ENCODE results near the gene SULF2.
A peak's percentile ranks its signal among the peaks of the same experiment; 100 is the strongest.
"Not testable (repeated sequence)": the region's sequence is repeated elsewhere in the genome, so short reads cannot be mapped to it uniquely, and the experiment has no call there.

SULF2 gene

DNA sequence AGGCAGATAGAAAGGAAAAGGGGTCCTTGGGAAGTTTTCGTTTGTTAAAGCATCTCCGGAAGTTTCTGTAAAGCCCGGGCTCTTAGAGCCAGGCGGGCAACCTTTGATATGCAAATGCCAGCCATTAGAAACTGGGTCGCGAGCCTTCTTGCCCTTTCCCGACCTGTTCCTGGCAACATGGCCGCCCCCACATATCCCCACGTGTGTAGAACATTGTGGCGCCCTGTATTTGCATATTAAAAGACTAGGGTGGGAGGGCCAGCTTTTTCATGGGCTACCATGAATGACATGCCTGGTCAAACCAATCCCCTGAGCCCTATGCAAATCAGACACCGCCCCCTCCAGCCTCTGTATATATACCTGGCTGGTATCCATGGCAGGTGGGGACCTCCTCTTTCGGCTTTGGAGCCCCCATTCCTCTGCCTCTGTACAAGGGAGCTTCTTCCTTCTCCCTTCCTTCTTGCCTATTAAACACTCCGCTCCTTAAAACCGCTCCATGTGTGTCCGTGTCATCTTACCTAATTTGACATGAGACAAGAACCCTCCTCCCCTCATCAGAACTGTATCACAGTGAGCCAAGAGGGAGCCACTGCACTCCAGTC is 19.0 kb upstream of the SULF2 start:
- not testable (repeated sequence) for DNase-seq

DNA sequence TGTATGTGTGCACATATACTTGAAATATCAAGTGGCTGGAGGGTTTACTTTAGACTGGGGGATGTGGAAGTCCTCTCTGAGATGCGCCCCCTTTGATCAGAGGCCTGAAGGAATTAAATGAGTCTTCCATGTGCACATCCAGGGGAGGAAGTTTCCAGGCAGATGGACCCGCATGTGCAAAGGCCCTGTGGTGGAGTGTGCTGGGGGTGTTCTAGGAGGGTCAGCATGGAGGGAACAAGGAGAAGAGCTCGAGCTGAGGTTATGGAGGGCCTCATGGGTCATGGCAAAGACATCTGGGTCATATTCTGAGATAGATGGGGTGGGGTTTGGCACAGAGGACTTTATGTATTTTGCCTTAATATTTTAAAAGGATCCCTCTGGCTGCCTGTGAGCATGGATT is 17.7 kb upstream of the SULF2 start:
- DNase-seq, result no peak

DNA sequence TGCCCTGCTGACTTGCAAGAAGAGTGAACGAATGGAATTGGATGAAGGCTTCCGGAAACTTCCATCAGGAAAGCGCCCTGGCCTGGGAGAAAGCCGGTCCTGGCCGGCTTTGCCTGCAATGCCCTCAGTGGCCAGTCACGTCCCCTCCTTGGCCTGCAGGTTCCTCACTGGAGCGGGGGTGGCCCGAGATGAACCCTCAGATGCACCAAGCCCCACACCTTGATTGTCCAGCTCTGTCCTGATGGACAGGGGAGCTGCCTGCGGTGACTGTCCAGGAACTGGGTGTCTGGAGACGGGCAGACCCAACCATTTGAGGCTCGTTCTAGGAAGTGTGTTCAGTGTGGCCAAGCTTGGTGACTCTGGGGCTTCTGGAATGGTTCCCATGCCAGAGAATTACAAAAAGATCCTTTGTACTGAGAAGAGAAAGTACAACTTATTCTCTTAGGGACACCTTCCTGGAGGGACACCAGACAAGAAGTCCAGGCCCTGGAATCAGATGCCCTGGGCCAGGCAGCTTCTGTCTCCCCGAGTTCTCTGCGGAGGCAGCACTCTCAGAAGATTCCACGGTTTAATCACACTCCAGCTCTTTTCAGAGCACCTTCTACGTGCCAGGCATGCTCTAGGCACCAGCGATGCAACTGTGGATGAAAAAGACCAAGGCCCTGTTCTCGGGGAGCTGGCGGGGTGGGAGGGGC is 17.1 kb upstream of the SULF2 start:
- no peak for DNase-seq

DNA sequence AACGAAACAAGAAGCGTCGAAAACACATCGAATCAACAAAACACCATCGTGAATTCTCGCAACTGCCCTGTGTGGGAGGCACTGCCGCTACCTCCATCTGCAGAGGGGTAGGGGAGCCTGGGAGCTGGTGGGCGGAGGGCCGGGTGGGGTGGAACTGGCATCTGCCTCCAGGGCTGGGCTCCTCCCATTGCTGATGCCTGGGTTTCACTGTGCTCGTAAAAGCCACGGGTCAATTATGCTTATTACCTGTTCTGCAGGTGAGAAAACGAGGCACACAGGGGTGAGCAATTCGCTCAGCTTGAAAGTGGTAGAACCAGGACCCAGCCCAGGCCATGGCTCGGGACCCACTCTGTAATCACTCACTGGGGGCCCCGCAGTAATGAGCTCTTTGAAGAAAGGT is 16.5 kb upstream of the SULF2 start:
- no peak for DNase-seq

DNA sequence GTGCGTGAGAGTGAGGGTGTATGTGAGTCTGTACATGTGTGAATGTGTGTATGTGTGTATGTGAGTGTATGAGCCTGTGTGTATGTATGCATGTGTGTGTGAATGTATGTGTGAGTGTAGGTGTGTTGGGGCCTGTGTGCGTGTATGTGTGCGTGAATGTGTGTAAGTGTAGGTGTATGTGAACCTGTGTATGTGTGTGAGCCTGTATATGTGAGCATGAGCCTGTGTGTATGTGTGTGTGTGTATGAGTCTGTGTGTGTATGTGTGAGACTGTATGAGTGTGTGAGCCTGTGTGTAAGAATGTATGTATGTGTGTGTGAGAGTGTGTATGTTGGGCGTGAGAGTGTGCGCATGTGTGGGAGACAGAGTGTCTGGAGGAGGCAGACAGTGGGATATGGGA is 15.8 kb upstream of the SULF2 start:
- DNase-seq, result no peak

DNA sequence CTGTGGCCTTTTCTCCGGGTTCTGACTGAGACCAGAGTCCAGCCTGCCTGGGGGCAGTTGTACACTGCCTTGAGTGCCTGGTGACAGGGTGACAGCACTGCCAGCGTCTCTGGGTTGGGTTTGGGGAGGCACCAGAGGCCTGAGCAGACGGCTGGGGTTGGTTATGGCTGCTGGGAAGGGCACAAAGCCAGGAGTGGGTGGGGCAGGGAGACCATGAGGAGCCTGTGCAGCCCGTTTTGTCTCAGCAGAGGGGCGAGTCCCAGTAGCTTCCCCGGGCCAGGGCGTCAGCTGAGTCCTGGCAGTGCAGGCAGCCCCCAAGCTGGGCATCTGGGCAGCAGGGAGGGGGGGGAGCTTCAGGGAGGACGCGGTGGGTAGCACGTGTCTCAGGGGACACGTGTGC is 15.3 kb upstream of the SULF2 start:
- DNase-seq, result no peak

DNA sequence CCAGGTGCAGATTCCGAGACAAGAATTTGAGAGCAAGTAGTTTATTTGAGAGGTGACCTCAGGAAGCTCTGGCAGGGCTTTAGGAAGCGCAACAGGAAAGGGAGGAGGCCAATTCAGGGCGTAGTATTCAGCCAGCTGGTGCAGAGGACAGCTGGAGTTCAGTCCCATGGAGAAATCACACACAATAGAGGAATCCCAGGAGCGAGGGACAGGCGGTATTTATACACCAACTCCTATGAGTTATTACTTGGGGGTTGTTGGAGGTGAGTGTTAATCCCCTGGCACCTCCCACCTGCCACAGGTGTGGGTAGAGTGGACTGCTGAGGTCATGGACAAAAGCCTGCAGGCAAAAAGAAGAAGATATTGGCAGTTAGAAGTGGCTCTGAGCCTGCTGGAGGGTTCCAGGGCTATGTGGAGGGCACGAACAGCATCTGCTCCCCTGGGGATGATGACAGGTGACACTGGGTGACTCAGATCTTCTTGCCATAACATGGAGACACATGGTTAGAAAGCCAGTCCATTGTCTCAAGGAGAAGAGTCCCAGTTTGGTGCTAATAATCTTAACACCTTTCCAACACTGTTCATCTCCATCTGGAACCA is 13.9 kb upstream of the SULF2 start:
- DNase-seq, result no peak

DNA sequence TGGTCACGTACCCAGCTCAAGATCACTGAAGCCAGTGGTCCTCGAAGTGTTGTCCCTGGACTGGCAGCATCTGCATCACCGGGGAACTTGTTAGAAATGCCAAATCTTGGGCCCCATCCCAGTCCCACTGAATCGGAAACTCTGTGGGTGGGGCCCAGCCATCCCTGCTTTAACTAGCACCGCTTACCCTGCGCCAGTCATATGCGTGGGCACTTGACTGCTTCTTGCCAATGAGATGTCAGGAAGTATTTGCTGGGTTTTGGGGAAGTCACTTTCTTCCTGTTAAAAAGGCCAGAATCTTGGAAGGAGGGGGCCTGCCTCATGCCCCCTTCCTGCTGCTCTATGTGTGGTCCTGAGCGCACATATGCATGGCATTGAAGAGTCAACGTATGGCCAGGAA is 11.7 kb upstream of the SULF2 start:
- no peak for DNase-seq

DNA sequence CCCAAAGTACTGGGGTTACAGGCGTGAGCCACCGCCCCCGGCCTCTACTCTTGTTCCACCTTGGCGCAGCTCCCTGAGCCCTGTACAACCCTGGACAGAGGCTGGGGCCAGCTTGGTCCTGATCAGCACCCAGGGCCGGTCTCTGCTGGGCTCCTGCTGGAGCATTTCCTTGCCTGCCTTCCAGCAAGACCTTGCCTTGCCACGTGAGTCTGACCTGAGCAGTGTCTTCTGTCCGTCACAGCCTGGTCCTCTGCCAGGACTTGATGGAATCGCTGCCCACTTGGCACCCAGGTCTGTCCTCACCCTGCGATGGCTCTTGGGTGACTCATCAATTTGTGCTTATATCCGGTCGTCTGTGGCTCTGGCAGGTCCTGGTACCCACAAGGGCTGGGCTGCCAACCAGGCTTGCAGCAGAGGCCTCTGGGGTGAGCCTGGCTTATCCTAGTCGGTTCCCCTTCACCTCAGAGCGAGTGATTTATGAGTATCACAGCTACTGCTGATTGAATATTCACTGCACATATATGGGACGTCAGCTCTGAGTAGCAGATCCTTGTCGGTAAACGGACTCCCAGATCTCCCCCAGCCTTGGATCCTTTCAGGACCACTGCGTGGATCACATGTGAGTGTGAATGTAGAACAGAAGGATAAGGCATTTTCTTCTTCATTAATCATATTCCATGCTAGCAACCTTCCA is 10.1 kb upstream of the SULF2 start:
- DNase-seq, result no peak

DNA sequence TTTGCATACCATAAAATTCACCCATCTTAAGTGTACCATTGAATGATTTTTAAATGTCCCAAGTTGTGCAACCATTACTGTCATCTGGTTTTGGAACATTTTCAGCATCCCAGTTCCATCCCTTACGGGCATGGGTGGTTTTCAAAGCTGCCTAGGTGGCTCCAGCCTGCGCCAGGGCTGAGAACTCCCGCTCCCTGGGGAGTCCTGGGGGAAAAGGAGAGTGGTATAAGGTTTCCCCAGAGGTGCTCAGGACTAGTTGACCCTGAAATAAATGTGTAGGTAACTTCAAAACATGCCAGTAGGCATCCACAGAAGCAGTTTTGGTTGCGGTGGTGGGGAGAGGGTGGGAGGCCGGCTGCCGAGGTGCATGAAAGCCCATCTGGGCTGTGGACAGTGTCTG is 9.0 kb upstream of the SULF2 start:
- DNase-seq, result not testable (repeated sequence)

DNA sequence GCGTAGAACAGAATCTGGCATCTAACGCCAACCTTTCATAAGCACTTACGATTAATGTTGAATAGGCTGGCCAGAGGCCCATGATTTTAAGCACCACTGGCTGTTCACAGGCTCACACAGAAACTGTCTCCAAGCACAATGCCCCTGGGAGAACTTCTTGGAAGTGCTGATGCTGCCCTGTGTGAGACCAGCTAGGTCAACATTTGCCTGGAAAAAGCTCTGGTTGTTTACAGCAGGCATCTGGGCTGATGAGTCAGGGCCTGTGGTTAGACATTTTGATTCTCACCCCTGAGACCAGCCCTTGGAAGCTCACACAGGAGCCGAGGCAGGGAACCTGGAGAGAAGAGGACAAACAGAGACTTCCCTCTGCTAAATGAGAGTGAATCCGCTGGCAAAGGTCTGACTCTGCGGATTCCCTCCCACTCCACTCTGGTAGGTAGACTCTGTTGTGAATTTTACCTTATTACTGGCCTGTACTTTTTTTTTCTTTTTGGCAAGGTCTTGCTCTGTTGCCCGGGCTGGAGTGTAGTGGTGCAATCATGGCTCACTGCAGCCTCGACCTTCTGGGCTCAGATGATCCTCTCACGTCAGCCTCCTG is 6.8 kb upstream of the SULF2 start:
- no peak for DNase-seq

DNA sequence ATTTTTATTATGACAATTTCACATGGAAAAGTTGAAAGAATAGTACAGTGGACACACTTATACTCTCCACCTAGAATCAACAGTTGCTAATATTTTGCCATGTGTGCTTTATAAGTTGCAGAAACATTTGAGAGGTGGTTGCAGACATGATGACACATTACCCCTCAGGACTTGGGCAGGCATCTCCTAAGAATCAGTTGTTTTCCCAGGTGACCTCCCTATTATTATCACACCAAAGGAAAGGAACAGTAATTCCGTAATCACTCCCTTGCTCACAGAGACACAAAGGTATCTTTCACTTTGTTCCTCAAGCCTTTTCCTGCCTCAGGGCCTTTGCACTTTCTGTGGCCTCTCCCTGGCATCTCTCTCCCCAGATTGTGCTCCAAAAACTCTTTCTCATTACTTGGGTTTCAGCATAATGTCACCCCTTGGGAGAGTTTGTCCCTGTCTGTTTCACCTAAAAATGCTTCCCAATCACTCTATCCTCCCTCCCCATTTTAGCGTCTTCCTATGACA is 5.9 kb upstream of the SULF2 start:
- DNase-seq, result no peak

DNA sequence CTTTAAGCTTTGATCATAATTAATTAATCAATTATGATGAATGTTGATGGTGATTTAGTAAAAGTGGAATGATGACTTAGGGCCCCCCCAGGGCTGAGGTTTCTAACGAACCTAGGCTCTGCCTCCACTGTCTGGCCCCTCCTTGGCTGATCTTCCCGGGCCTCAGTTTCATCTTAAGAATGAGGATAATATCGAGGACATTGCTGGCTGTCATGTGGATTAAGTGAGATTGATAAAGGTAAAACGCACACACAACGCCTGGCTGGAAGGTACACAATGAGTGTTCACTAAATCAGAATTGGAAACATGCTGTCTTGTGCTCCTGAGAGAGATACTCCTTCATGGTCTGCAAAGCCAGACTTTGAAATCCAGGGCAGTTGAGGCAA is 5.3 kb upstream of the SULF2 start:
- no peak for DNase-seq

DNA sequence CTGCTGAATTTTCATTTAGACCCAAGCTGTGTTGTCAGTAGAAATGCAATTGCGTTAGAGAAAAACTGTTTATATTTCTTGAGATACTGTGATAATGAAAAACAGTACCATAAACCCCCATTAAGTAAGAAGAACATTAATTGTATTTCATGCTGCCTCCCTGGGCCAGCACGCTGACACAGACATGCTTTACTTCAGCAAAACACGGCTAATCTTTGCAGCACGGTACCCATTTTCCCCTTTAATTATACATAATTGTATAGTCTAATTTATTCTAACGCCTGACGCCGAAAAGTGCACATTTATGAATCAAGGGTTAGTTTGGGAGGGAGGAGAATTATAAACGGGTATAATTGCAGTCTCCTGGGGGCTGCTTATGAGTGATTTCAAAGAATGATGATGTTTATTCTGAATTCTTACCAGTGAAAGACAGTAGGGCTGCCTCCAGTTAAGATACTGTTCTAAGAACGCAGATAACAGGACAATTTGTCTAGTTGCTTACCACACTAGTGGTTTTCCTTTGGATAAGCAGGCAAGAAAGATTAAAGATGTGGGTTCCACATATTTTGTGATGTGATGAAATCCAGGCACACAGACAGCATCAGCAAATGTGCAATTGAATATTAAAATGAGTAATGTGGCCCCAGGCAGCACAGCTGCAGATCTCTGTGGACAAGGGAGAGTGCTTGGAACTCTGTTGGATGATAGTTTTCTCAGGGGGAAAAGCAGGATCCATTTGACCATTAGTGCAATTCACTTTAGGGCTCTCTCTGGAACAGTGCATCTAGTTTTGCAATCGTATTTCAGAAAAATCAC is 4.7 kb upstream of the SULF2 start:
- no peak for DNase-seq

DNA sequence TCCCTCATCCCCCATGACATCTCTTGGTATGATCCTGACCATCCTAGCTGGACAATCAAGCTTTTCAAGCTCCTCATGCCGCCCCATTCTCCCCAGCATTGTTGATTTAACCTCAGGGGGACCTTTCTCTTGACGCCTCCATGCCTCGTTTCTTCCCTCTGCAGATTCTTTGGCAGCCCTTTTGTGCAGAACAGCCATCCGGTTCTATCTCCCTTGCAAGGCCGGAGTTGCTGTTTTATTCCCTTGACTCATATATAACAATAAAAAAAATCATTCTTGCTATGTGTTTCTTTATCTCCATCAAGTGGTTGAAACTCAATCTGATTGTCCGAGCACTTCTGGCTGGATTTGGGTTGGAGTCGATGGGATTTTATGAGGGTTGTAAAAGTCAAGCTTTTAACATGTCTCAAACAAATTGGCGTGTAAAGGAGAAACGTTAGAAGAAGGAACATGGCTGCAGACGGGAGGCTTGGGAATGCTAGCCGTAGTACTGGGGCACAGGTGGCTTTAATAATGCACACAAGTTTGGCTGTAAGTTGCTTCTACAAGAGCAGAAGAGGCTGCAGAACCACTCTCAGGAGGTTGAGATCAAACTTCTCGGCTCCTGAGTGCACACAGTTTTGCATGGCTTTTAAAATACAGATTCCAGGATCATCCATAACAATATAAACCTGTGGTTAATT is 3.9 kb upstream of the SULF2 start:
- no peak for DNase-seq

DNA sequence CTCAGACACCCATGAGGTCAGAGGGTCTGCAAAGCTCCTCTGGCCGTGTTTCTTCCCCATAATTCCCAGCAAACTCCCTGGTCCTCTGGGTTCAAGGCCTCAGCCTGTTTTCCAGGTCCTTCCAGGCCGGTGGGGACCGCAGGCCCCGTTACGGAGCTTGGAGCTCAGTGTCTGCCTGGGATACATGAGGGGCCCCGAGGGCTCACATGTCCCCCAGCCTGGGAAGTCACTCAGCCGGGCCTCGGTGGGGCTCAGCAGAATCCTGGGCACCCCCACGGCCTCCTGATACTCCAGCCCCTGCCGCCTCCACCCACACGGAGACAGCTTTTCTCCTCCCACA is 3.4 kb upstream of the SULF2 start:
- no peak for DNase-seq

DNA sequence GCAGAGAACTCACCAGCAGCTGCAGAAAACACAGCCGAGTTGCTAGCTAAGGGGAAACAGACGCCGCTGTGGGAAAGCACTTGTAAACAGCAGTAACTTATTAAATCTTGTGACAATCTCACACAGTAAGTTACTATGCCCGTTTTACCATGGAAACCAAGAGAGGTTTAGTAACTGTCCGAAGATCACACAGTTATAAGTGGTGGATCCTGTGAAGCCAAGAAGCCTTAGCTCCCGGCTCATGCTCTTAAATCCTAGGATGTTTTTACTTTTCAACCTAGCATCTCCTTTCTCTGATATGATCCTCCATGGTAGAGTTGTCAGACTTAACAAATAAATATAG is 1.5 kb upstream of the SULF2 start:
- no peak for DNase-seq

DNA sequence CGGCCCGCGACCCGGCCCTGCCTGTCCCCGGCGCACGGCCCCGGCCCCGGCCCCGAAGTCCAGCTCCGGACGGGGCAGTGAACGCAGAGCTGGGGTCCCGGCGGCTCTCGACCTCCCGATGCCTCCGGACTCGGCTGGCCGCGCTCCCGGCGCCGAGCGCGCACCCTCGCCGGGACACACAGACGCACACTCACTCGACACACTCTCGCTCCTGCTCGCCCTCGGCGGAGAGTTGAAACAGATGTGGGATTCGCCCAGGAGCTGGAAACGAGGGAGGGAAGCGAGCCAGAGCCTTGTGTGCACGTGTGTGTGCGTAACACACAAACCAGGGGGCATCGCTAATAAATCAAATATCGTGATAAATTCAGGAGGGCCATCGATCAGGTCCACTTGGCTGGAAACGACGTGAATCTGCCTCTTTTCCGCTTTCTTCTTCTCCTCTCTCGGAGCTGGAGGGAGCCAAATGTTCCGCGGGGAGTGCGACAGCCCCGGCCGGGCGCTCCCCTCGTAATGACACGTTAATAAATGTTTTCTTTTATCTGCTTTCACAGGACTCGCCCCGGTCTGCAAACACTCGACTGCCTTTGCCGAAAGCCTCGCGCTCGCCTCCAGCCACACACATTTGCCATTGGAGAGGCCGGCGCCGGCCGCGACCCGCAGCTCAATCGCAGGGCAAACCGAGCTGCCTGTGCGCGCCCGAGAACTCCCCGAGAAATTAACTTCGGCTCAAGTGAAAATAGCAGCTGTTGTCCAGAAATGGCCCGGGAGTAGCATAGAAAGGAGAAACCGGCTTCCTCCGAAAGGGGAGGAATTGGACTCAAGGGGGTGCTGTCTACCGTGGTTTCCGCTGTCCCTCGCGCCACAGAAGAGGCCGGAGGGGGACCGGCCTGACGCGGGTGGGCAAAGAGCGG is 828 bp upstream of the SULF2 start:
- peak in 1 of 2 donors; percentile 50 for DNase-seq

DNA sequence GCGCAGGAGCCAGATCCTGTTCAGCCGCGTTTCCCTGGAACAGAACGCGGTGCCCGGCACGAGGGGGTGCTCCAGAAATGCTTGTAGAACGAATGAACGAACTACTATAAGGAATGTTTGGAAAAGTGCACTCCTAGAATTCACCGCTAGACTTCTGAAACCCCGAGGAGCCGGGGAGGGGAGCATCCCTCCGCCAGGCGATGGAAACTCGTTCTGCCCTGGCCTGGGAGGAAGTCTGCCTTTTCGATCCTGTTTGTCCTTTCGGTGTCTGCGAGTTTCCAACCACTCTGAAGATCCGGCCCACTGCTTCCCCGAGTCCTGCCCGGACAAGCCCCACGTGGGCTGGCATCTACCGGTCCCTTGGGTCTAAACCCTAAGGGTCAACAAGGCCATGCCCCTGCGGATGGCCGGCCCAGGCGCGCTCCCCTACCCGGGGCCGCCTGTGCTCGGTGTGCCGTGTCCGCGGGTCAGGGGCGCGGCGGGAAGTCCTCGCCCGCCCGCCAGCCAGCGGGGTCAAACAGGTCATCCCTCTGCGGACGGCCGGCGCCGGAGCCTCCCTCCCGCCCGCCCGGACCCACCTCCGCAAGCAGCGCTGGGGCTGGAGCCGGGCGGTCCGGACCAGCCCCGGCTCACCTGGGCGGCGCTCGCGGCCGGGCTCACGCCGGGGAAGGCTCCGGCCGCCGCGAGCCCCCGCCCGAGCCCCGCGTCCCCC is 526 bp downstream of the SULF2 start:
- DNase-seq, result no peak

DNA sequence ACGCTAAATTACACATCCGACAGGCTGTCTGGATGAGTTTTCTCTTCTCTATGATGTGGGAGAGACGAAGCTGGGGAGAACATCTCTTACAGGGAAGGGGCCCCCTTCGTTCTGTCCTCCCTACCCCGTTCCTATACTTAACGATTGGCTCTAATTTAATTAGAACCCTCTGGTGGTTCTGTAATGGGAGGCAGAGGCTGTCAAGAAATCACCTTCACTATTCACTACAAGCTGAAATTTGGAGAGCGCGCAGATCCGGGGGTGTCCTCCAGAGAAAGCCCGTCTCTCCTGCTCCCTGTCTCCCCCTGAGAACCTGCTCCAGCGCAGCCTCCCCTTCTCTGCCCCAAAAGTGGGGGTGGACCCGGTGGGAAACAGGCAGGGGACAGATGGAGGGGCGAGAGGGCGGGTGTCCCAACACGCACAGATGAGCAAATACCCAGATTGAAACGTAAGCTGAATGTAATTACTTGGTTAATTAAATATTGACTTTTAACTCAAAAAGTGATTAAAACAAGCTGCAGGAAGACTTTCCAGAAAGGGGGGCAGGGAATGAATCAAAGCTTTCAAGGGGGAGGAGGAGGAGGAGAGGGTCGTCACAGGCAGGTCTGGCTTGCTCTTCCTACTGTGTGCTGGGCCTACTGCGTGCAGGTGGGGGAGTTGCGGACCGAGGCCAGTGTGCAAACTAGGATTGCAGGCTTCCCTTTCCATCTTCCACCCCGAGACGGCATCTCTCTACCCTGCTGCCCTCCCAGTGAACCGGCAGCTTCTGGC is 1.3 kb downstream of the SULF2 start:
- no peak for DNase-seq

Measured in bone marrow (tissue), 2 donors.